ENCODE data around the gene DPH1.

DNA sequence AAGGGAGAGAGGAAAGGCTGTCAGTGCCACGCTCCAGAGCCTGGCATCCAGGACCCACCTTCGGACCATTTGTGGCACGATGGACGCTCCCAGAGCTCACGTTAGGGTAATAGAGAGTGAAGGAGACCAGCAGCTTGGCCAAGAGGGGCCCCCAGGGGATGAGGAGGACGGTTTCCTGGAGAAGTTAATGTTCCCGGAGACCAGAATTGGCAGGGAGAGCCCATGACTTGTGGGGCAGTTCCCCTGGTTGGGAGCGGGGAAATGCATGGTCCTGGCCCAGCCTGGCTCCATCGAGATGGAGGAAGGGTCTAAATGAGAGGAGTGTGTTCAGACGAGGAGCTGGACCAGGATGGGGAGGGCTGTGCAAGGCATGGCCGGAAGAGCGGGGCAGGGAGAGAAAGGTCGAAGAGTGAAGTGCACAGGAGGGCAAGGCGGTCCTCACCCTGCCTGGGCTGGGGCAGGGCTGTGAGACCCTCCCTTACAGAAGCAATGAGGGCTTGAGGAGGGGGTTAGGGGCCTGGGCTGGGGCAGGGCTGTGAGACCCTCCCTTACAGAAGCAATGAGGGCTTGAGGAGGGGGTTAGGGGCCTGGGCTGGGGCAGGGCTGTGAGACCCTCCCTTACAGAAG, 22.1 kb downstream of the DPH1 start:
- TF ChIP-seq, protein P1, sequence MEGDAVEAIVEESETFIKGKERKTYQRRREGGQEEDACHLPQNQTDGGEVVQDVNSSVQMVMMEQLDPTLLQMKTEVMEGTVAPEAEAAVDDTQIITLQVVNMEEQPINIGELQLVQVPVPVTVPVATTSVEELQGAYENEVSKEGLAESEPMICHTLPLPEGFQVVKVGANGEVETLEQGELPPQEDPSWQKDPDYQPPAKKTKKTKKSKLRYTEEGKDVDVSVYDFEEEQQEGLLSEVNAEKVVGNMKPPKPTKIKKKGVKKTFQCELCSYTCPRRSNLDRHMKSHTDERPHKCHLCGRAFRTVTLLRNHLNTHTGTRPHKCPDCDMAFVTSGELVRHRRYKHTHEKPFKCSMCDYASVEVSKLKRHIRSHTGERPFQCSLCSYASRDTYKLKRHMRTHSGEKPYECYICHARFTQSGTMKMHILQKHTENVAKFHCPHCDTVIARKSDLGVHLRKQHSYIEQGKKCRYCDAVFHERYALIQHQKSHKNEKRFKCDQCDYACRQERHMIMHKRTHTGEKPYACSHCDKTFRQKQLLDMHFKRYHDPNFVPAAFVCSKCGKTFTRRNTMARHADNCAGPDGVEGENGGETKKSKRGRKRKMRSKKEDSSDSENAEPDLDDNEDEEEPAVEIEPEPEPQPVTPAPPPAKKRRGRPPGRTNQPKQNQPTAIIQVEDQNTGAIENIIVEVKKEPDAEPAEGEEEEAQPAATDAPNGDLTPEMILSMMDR (IDR thresholded peaks at IDR 0.05): no peak
- no peak for TF ChIP-seq MYC (IDR thresholded peaks at IDR 0.05; ENCODE audit: borderline replicate concordance, low read length)
- TF ChIP-seq CHD4 (IDR thresholded peaks at IDR 0.05; ENCODE audit: borderline replicate concordance): no peak
- no peak for TF ChIP-seq POLR2A (IDR thresholded peaks at IDR 0.05; ENCODE audit: low read length)
- no peak for TF ChIP-seq PHF8 (IDR thresholded peaks at IDR 0.05; ENCODE audit: borderline replicate concordance, low read depth)
- no peak for TF ChIP-seq SMC3 (IDR thresholded peaks at IDR 0.05)
- TF ChIP-seq, protein P2, sequence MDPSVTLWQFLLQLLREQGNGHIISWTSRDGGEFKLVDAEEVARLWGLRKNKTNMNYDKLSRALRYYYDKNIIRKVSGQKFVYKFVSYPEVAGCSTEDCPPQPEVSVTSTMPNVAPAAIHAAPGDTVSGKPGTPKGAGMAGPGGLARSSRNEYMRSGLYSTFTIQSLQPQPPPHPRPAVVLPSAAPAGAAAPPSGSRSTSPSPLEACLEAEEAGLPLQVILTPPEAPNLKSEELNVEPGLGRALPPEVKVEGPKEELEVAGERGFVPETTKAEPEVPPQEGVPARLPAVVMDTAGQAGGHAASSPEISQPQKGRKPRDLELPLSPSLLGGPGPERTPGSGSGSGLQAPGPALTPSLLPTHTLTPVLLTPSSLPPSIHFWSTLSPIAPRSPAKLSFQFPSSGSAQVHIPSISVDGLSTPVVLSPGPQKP (IDR thresholded peaks at IDR 0.05; ENCODE audit: low read depth, low read length): no peak
- no peak for TF ChIP-seq MAZ (IDR thresholded peaks at IDR 0.05; ENCODE audit: borderline replicate concordance, low read depth, low read length)
- TF ChIP-seq RARB (CRISPR knock-in tag; IDR thresholded peaks at IDR 0.05): no peak
- no peak for TF ChIP-seq NFE2L2 (conservative IDR thresholded peaks at IDR 0.05; ENCODE audit: low read length)
- TF ChIP-seq, protein P3, sequence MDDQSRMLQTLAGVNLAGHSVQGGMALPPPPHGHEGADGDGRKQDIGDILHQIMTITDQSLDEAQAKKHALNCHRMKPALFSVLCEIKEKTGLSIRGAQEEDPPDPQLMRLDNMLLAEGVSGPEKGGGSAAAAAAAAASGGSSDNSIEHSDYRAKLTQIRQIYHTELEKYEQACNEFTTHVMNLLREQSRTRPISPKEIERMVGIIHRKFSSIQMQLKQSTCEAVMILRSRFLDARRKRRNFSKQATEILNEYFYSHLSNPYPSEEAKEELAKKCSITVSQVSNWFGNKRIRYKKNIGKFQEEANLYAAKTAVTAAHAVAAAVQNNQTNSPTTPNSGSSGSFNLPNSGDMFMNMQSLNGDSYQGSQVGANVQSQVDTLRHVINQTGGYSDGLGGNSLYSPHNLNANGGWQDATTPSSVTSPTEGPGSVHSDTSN (IDR thresholded peaks at IDR 0.05): no peak
- no peak for TF ChIP-seq RAD21 (conservative IDR thresholded peaks at IDR 0.05 in 1 of 2, IDR thresholded peaks at IDR 0.05 in 1 of 2)
- TF ChIP-seq FOSB (CRISPR knock-in tag; IDR thresholded peaks at IDR 0.05): no peak
- TF ChIP-seq BHLHE40 (IDR thresholded peaks at IDR 0.05; ENCODE audit: low read depth, low read length): no peak

Data from A549 (cell line).